Measurements from ENCODE around the gene LDB3.

The LDB3 gene

DNA sequence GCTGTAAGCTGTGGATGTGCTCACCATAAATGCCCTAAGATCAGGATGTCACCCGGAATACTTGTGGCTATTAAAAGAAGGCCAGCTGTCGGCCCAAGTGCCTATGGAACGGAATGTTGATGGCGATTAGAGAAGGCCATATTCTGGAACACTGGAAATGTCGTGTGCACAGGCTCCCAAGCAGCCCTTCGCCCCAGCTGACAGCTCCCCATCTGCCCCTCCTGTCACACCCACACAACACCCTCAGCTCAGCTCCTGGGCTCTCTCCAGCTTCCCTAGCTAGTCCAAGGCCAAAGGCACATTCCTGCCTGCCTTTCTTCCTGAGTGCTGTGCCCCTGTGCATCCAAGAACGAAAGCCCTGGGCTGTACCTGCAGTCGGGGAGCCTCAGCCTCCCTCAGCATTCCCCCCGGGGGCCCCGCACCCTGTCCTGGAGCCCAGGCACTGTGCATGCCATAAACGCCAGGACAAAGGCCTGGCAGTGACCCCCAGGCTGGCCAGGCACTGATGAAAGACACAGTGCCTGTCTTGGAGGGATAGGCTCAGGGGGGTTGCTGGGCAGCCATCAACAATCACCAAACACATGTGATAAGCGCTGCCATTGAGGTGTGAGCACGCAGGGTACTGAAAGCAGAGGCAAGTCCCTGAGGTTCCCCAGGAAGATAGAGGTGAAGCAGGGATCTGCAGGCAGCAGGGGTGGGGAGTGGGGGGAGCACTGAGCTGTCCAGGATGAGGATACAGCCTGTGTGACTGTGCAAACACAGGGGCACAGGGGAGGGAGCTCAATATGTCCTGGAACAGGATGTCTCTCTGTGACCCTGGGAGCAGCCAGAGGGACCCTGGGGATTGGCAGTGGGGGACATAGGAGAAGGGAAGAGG, 3.7 kb upstream of the LDB3 start:
- DNase-seq (ENCODE audit: low spot score) = no peak

- DNase-seq (ENCODE audit: low spot score) = no peak
Observed at GRCh38 chr10:86665218-86665607, 3.1 kb upstream of the LDB3 start.

DNA sequence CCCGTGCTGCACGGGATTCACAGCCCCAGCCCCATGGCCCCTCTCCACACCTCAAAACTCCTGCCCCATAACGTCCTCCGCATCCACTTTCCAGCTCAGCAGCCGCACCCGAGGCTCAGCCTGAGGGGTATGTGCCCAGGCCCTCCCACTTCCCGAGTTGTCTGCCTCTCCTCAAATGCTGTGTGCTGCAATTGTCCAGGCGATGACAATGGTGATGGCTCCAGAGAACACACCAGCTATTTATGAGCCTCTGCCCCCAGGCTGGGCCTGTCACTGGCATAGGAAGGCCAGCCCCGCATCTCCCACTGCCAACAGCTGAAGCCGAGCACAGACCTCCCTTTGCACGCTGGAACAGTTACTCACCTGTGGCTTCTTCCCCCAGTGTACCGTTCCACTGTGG, 2.4 kb upstream of the LDB3 start:
- no peak for DNase-seq (ENCODE audit: low spot score)

- no peak for DNase-seq (ENCODE audit: low spot score)
Observed at GRCh38 chr10:86666538-86666937, 1.8 kb upstream of the LDB3 start.

- DNase-seq (ENCODE audit: low spot score) = no peak
Observed at GRCh38 chr10:86667421-86668181, 710 bp upstream of the LDB3 start.

DNA sequence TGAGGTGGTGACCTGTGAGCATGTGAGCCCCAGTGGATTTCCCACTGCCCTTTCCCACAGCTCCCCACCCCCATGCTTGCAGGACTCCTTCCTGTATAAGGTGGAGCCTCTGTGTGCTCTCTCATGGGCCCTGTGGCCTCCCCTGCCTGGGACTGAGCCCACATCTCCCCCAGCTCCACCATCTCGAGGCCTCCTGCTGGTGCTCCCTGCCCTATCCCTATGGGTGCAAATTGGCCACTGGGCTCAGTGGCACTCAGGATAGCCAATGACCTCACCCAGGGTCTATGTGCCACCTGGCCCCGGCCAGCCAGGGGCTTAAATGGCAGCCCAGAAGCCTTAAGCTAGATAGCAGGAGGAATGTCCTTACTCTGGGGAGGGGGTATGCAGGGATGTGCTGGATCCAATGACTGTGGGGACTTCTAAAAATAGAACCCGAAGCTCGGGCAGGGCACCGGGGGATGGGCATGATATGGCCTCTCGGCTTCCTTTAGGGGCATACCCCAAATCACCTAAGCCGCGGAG, 2.0 kb downstream of the LDB3 start:
- DNase-seq (ENCODE audit: low spot score) = no peak

GRCh38 chr10:86670876-86671275, 2.6 kb downstream of the LDB3 start:
- DNase-seq (ENCODE audit: low spot score) = no peak

GRCh38 chr10:86671419-86671818, 3.1 kb downstream of the LDB3 start:
- DNase-seq (ENCODE audit: low spot score) = no peak

GRCh38 chr10:86671985-86672710, 3.8 kb downstream of the LDB3 start:
- DNase-seq (ENCODE audit: low spot score) = peak; percentile 35

DNA sequence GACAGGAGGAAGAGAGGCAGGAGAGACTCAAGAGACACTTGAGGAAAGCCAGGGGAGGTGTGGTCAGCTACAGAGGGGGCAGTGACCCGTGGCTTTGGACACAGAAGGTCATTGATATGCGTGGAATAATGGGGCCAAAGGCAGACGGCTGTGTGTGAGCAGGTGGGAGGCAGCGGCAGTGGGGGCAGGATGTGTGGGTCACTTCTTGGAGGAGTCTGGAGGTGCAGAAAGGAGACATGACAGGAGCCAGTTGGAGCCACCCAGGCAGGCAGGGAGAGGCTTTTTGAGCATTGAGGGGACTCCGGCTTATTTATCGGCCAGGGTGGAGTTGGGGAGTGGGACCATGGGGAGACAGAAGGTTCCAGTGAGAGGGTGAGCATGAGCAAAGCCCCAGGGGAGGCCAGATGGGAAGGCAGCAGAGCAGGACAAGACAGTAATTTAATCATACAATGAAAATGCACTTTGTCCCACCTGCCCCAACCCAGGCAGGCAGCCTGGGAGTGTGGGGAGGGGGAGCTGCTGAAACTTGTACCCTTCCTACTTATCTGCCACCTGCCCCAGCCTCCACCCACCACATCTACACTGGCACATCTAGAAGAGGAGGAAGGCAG, 5.0 kb downstream of the LDB3 start:
- no peak for DNase-seq (ENCODE audit: low spot score)

GRCh38 chr10:86673827-86674581, 5.7 kb downstream of the LDB3 start:
- peak; percentile 28 for DNase-seq (ENCODE audit: low spot score)

GRCh38 chr10:86674912-86675311, 6.6 kb downstream of the LDB3 start:
- no peak for DNase-seq (ENCODE audit: low spot score)

- DNase-seq (ENCODE audit: low spot score) = no peak
Observed at GRCh38 chr10:86677374-86677773, 9.1 kb downstream of the LDB3 start.

DNA sequence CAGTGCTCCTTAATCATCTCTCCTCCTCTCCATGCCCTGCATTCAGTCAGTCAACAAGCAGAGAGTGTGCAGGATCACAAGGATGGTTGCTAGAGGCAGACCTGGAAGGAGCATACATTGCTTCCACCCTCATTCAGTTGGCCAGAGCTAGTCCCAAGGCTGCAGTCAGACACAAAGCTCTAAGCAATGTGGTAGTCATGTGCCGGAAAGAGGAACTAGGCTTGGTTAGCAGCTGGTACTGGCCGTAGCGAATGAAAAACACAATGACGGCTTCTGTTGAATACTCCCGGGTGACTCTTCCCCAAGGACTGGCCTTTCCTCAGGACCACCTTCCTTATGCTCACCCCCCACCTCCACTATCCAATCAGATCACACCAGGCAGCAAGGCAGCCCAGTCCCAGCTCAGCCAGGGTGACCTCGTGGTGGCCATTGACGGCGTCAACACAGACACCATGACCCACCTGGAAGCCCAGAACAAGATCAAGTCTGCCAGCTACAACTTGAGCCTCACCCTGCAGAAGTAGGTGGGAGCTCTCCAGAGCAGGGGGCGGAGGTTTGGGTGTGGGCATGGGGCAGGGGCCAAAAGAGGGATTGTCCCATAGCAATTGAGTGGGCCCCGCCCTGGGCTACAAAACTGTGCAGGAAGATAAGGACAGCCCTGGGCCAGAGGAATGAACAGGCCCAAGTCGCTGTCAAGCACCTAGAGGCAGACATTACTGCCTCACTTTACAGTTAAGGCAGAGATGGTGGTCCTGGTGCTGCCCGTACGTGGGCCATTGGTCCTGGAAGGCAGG, 10.9 kb downstream of the LDB3 start:
- no peak for DNase-seq (ENCODE audit: low spot score)

DNA sequence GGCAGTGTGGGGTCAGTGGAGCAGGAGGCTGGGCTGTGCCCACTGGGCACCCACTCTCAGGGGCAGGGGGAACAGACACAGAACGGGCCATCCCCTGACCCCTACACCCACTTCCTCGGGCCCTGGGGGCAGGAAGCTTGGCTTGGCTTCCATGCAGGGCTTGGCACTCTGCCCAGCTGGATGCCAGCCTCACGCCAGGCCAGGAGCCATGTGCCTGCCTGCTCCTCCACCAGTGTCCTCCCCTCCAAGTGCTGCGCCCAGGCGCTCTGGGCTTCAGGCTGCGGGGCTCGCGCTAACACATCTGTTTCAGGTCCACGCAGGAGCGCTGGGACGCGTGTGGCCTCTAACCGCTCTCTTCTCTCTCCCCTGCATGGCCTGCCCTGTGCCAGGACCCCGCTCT, 12.7 kb downstream of the LDB3 start:
- DNase-seq (ENCODE audit: low spot score) = no peak

DNA sequence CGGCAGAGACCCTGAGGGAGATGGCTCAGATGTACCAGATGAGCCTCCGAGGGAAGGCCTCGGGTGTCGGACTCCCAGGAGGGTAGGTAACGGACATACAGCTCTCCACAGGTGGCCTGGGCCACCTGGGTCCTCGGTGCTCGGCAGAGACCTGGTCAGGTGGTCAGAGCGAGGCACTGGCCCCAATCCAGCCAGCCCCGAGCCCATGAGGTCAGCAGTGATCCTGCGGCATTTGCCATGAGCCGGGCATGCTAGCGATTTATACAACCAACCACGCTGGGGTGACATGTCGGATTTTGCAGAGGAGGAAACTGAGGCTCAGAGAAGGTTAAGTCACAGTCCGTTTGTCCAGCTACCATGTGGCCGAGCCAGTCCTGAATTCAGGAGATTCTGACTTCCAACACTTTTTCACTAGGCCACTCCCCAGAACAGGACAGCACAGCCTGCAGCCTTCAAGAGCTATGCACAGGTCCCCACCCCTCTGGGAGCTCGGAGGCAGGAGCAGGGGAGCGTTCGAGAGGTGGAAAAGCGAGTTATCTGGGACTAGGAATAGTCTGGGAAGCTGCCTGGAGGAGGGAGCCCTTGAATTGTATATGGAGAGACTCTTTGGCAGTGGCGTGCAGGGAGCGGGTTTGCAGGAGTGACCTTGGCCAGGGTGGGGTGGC, 13.5 kb downstream of the LDB3 start:
- no peak for DNase-seq (ENCODE audit: low spot score)

DNA sequence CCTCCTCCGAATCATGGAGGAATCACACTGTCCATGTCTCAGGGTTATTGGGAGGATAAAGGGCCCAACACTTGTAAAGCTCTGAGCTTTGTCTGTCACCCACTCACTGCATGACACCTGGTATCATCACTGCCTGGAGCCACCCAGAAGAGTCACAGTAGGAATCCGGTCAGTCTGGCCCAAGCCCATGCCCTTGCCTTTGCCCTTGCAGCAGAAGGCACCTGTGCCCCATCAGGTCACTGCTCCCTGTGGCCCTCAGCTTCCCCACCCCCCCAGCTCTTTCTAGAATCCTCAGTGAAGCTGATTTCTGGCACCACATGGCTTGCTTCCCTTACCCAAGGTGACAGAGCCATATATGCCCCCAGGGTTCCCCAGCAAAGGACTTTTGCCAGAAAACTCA, 14.4 kb downstream of the LDB3 start:
- no peak for DNase-seq (ENCODE audit: low spot score)

- DNase-seq (ENCODE audit: low spot score) = peak; percentile 79
Observed at GRCh38 chr10:86684331-86685097, 16.2 kb downstream of the LDB3 start.

DNA sequence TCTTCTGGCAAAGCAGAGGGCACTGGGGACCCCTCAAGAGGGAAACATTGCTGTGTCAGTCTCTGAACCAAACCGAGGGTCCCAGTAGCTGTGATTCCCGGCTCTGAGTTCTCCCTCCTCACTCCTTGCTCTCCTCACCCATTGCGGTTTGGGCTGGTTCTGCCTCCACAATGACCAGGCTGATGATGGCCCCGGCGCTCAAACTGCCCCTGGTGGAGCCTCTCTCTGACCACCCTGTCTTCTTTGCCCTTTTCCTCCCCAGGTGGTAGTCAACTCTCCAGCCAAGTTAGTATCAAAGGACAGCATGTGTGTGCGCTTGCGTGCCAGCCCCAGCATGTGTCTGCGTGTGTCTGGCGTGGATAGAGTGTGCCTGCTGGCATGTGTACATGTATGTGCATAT, 17.1 kb downstream of the LDB3 start:
- no peak for DNase-seq (ENCODE audit: low spot score)

Measured in GM03348 (cell line).